Lower leg skin (tissue), 4 donors: ENCODE data around the gene C1orf210. TPM values are rescaled to one million over a fixed set of nuclear protein-coding genes. Genes with fewer than 3 reads are reported as not detected.

Source experiments
- DNase-seq, 2 donors: peaks; one replicate each; pipeline ENCODE4 v3.0.0-alpha.2; 2019; ENCODE audit warnings: low spot score in 2 of 2
- H3K4me3 ChIP-seq: fragments of 200-600 bp; sonication (generic); 2 replicates; pipeline ENCODE4 v1.5.1; 2017; ENCODE audit warnings: mild to moderate bottlenecking, low read depth; ENCODE audit not compliant: poor library complexity, severe bottlenecking
- POLR2A ChIP-seq, 2 donors: fragments of 450-650 bp; IDR thresholded peaks; one replicate each; pipeline ENCODE4 v1.6.1; 2016 to 2017; ENCODE audit warnings: antibody characterized with exemption in 2 of 2, mild to moderate bottlenecking in 1 of 2, moderate library complexity in 1 of 2
- WGBS, 2 donors: methylation state at CpG; one replicate each; pipeline ENCODE4 v1.1.5; 2018; 5-methylcytosine and 5-hydroxymethylcytosine counted together
- intact Hi-C: fragments of 100-400 bp; cut with DNase I; formaldehyde crosslinking; loops from one replicate; pipeline ENCODE4 v1.15.0; 2023; ENCODE audit warnings: low total_unique reads
- total RNA-seq, 4 donors: library from RNA; depleted of rRNA; stranded (reverse); fragments of >200 nt; gene quantifications; one replicate each; pipeline ENCODE4 v1.1.0, GENCODE V29; 2016
- TF ChIP-seq, protein P1 (sequence below), 3 donors: fragments of 450-650 bp; IDR thresholded peaks; one replicate each; pipeline ENCODE4 v1.5.1; 2016; ENCODE audit warnings: antibody characterized with exemption in 3 of 3, mild to moderate bottlenecking in 3 of 3, moderate library complexity in 2 of 3

The C1orf210 gene
- total RNA-seq, 4 donors from 2014 or later, result 16.1 to 28.2 (median 25.4) TPM

- WGBS, 2 donors, result 9 to 12% methylated on average over 27 of the region's 29 CpGs
These were observed 14.8 kb downstream of the C1orf210 start for GRCh38 chr1:43270421-43271095.

DNA sequence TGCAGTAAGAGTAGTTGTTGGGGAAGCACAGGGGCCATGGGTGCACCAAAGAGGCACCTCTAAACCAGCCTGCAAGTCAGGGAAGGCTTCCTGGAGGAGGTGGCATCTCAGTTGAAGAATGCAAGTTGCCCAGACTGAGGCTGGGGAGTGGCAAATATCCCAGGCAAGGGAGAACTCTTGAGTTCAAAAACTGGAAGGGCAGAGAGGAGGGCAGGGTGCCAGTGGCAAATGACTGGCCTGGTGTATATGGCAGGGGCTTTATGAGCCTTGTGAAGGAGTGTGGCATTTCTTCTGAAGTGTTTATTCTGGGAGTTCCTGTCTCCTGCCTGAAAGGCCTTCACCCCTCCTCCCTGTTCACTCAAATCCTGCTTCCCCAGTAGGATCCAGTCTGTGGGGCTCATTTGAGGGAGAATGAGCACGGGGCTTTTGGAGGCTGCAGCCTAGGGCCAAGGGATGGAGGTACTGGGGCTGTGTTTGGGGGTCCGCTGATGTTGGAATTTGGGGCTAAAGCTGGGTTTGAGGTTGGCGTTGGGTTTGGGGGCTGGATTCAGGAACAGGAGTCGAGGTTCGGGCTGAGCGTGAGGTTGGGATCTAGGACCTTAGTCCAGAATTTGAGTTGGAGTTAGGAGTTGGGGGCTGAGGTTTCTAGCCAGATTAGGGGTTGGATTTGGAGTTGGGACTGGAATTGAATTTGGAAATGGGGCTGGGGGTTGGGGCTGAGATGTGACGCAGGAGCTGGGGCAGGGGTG lies 15.6 kb downstream of the C1orf210 start, which contains the start of gene TMEM125:
Gene TMEM125 (plus strand): TSS at position 357 of the 749 bp plus-strand sequence. CDS start 2,740 bp downstream, outside the sequence.
- no peak within 1 kb of the TSS for H3K4me3 ChIP-seq
- TF ChIP-seq POLR2A (IDR thresholded peaks at IDR 0.05), result no peak
- TF ChIP-seq, protein P1, sequence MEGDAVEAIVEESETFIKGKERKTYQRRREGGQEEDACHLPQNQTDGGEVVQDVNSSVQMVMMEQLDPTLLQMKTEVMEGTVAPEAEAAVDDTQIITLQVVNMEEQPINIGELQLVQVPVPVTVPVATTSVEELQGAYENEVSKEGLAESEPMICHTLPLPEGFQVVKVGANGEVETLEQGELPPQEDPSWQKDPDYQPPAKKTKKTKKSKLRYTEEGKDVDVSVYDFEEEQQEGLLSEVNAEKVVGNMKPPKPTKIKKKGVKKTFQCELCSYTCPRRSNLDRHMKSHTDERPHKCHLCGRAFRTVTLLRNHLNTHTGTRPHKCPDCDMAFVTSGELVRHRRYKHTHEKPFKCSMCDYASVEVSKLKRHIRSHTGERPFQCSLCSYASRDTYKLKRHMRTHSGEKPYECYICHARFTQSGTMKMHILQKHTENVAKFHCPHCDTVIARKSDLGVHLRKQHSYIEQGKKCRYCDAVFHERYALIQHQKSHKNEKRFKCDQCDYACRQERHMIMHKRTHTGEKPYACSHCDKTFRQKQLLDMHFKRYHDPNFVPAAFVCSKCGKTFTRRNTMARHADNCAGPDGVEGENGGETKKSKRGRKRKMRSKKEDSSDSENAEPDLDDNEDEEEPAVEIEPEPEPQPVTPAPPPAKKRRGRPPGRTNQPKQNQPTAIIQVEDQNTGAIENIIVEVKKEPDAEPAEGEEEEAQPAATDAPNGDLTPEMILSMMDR (IDR thresholded peaks at IDR 0.05), result no peak
- intact Hi-C loops, result no loop called here
- 78% methylated on average over 7 of the region's 7 CpGs for WGBS, 2 donors
- DNase-seq, result peak in 1 of 2 donors; percentile 70

More at GRCh38 chr1:43270421-43271095, 14.8 kb downstream of the C1orf210 start:
- H3K4me3 ChIP-seq, result no peak overlapping the region
- TF ChIP-seq POLR2A (IDR thresholded peaks at IDR 0.05), result no peak
- TF ChIP-seq, protein P1 (IDR thresholded peaks at IDR 0.05), result no peak
- intact Hi-C loops, result no loop called here
- DNase-seq, result peak in 1 of 2 donors; percentile 83

DNA sequence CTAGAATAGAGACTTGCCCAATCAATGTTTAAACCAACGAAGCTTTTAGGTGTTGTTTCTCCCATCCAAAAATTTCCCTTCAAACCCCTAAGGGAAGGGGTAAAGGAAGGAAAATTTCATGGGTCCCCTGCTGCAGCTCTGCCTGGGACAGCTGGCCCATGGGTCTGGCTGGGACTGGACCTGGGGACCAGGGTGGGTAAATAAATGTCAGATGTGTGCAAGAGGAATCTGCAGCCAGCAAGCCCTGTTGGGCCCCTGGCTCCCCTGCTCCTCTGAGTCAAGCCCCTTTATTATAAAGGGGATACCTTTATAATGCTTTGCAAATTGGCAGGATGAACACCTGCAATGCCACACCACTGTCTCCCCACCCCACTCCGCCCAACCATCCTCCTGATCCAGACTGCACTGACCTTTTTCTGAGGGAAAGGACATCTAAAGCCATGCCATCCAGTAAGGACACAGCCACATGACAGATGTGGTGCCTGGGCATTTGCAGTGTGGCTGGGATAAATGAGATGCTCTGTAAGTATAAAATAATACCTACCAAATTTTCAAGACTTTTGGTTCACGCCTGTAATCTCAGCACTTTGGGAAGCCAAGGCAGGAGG lies 17.5 kb downstream of the C1orf210 start:
- TF ChIP-seq, protein P1 (IDR thresholded peaks at IDR 0.05), result no peak
- TF ChIP-seq POLR2A (IDR thresholded peaks at IDR 0.05), result no peak
- 77 to 93% methylated on average over 3 of the region's 3 CpGs for WGBS, 2 donors
- intact Hi-C loops, result no loop called here
- no peak overlapping the region for H3K4me3 ChIP-seq
- DNase-seq, result peak in 1 of 2 donors; percentile 59

- WGBS, 2 donors, result 89 to 90% methylated on average over 9 of the region's 9 CpGs
- DNase-seq, result peak in 1 of 2 donors; percentile 31
- intact Hi-C loops, result no loop called here
- TF ChIP-seq, protein P1 (IDR thresholded peaks at IDR 0.05), result no peak
- TF ChIP-seq POLR2A (IDR thresholded peaks at IDR 0.05), result no peak
- H3K4me3 ChIP-seq, result no peak overlapping the region
These were observed 18.0 kb downstream of the C1orf210 start for GRCh38 chr1:43267291-43267805.

- 96 to 100% methylated on average over 1 of the region's 1 CpG for WGBS, 2 donors
- no peak overlapping the region for H3K4me3 ChIP-seq
- no peak for DNase-seq
- no peak for TF ChIP-seq POLR2A (IDR thresholded peaks at IDR 0.05)
- TF ChIP-seq, protein P1 (IDR thresholded peaks at IDR 0.05), result no peak
- intact Hi-C loops, result no loop called here
These were observed 18.5 kb downstream of the C1orf210 start for GRCh38 chr1:43266881-43267280.
